ENCODE results near the gene LGR6.

Gene LGR6

GRCh38 chr1:202198366-202198724, 4.7 kb downstream of the LGR6 start:
- Histone ChIP-seq H3K4me3 (ENCODE audit: low read depth, low read length, poor library complexity, severe bottlenecking) (no peak overlapping the region), H3K4me2 (ENCODE audit: low read length) (no peak overlapping the region), H3K4me1 (ENCODE audit: insufficient read depth, low read length, severe bottlenecking) (no peaks in the 10 kb centered on the region), H3K27ac (ENCODE audit: low read depth, low read length, poor library complexity, severe bottlenecking) (no peak overlapping the region), H3F3A (ENCODE audit: insufficient read depth, low read length) (no peaks in the 10 kb centered on the region), H3K36me3 (ENCODE audit: insufficient read depth, low read length) (no peaks in the 10 kb centered on the region), H3K9me2 (ENCODE audit: low read depth, low read length) (no peaks in the 10 kb centered on the region), H3K79me2 (ENCODE audit: insufficient read depth, low read length) (no peaks in the 10 kb centered on the region), H4K20me1 (ENCODE audit: insufficient read depth, low read length) (no peaks in the 10 kb centered on the region), H3K27me3 (ENCODE audit: insufficient read depth, low read length) (0 out of 2 replicates have a peak, but pooled peaks cover 4% of the 10 kb centered on the region), H3K9me3 (ENCODE audit: low read length) (no peaks in the 10 kb centered on the region), H3K9ac (ENCODE audit: low read length) (no peak overlapping the region), H2AFZ (ENCODE audit: low read length) (no peak overlapping the region)
- TF ChIP-seq, protein P1, sequence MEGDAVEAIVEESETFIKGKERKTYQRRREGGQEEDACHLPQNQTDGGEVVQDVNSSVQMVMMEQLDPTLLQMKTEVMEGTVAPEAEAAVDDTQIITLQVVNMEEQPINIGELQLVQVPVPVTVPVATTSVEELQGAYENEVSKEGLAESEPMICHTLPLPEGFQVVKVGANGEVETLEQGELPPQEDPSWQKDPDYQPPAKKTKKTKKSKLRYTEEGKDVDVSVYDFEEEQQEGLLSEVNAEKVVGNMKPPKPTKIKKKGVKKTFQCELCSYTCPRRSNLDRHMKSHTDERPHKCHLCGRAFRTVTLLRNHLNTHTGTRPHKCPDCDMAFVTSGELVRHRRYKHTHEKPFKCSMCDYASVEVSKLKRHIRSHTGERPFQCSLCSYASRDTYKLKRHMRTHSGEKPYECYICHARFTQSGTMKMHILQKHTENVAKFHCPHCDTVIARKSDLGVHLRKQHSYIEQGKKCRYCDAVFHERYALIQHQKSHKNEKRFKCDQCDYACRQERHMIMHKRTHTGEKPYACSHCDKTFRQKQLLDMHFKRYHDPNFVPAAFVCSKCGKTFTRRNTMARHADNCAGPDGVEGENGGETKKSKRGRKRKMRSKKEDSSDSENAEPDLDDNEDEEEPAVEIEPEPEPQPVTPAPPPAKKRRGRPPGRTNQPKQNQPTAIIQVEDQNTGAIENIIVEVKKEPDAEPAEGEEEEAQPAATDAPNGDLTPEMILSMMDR (IDR thresholded peaks at IDR 0.05; ENCODE audit: low read length) = no peak
- no peak for TF ChIP-seq EZH2 (IDR thresholded peaks at IDR 0.05; ENCODE audit: borderline replicate concordance, low read length)

- Histone ChIP-seq H3F3A (ENCODE audit: insufficient read depth, low read length) (no peaks in the 10 kb centered on the region), H3K27ac (ENCODE audit: low read depth, low read length, poor library complexity, severe bottlenecking) (no peak overlapping the region), H3K9me2 (ENCODE audit: low read depth, low read length) (no peaks in the 10 kb centered on the region), H3K4me3 (ENCODE audit: low read depth, low read length, poor library complexity, severe bottlenecking) (no peak overlapping the region), H3K9me3 (ENCODE audit: low read length) (no peaks in the 10 kb centered on the region), H3K79me2 (ENCODE audit: insufficient read depth, low read length) (no peaks in the 10 kb centered on the region), H3K36me3 (ENCODE audit: insufficient read depth, low read length) (no peaks in the 10 kb centered on the region), H2AFZ (ENCODE audit: low read length) (no peak overlapping the region), H3K4me2 (ENCODE audit: low read length) (no peak overlapping the region), H3K27me3 (ENCODE audit: insufficient read depth, low read length) (0 out of 2 replicates have a peak, but pooled peaks cover 4% of the 10 kb centered on the region), H3K9ac (ENCODE audit: low read length) (no peak overlapping the region), H3K4me1 (ENCODE audit: insufficient read depth, low read length, severe bottlenecking) (no peaks in the 10 kb centered on the region), H4K20me1 (ENCODE audit: insufficient read depth, low read length) (no peaks in the 10 kb centered on the region)
- TF ChIP-seq EZH2 (IDR thresholded peaks at IDR 0.05; ENCODE audit: borderline replicate concordance, low read length) = no peak
- TF ChIP-seq, protein P1 (IDR thresholded peaks at IDR 0.05; ENCODE audit: low read length) = no peak
Observed at GRCh38 chr1:202199040-202199889, 5.7 kb downstream of the LGR6 start.

DNA sequence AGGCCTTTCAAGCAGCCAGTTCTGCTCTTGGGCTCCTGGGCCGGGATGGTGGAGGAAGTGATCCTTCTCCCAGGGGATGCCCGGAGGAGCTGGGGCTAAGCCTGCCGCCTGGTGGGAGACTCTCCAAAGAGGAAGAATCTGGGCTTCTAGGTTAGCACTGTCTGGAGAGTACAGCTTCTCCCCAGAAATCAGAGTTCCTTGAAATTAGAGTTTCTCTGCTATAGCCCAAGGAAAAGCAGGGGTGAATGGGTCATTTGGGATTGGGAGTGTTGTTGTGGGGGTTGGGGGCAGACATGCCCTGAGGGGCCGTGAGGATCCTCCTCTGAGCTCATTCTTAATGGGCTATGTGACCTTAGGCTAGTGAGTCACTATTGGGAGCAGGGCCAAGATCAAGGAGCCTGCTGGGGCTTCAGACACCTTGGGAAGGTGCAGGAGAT, 6.5 kb downstream of the LGR6 start:
- Histone ChIP-seq H3K79me2 (ENCODE audit: insufficient read depth, low read length) (no peaks in the 10 kb centered on the region), H3F3A (ENCODE audit: insufficient read depth, low read length) (no peaks in the 10 kb centered on the region), H3K4me1 (ENCODE audit: insufficient read depth, low read length, severe bottlenecking) (no peaks in the 10 kb centered on the region), H3K4me3 (ENCODE audit: low read depth, low read length, poor library complexity, severe bottlenecking) (no peak overlapping the region), H2AFZ (ENCODE audit: low read length) (no peak overlapping the region), H4K20me1 (ENCODE audit: insufficient read depth, low read length) (no peaks in the 10 kb centered on the region), H3K27ac (ENCODE audit: low read depth, low read length, poor library complexity, severe bottlenecking) (no peak overlapping the region), H3K27me3 (ENCODE audit: insufficient read depth, low read length) (0 out of 2 replicates have a peak, but pooled peaks cover 4% of the 10 kb centered on the region), H3K36me3 (ENCODE audit: insufficient read depth, low read length) (no peaks in the 10 kb centered on the region), H3K9me3 (ENCODE audit: low read length) (no peaks in the 10 kb centered on the region), H3K4me2 (ENCODE audit: low read length) (no peak overlapping the region), H3K9ac (ENCODE audit: low read length) (no peak overlapping the region), H3K9me2 (ENCODE audit: low read depth, low read length) (no peaks in the 10 kb centered on the region)
- TF ChIP-seq EZH2 (IDR thresholded peaks at IDR 0.05; ENCODE audit: borderline replicate concordance, low read length) = no peak
- TF ChIP-seq, protein P1 (IDR thresholded peaks at IDR 0.05; ENCODE audit: low read length) = no peak

All from OCI-LY1 (cell line).